DMS114 treated with DMSO at 0.1 percent for 48 hours (cell line): ENCODE results near the gene ELN.

Experiments
- DNase-seq: peaks from one replicate; lab custom pipeline; 2025; ENCODE audit not compliant: unreplicated experiment; lab: John Stamatoyannopoulos, UW

The ELN gene

GRCh38 chr7:74059681-74060588, 32.0 kb downstream of the ELN start:
- DNase-seq: no peak

GRCh38 chr7:74061840-74062539, 34.0 kb downstream of the ELN start:
- DNase-seq: no peak

- no peak for DNase-seq
Observed at GRCh38 chr7:74063223-74063641, 35.3 kb downstream of the ELN start.

GRCh38 chr7:74063646-74064045, 35.7 kb downstream of the ELN start:
- no peak for DNase-seq

GRCh38 chr7:74064696-74065095, 36.7 kb downstream of the ELN start:
- DNase-seq: no peak

DNA sequence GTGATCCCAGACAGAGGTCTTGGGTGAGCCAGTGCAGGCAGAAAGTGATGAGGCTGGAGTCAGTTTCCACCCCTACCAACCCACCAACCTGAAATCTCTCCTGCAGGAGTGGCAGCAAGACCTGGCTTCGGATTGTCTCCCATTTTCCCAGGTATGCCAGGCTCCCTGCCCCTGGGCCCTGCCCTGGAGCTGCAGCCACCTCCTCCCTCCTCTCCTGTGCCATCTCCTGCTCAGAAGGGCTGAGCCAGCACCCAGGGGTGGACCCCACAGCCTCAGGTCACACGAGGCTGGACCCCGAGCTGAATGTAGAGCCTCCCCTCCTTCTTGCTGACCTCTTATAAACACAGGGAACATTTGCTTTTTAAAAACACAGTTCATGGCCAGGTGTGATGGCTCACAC, 38.7 kb downstream of the ELN start:
- DNase-seq: no peak

- no peak for DNase-seq
Observed at GRCh38 chr7:74068378-74069085, 40.6 kb downstream of the ELN start.

- no peak for DNase-seq
Observed at GRCh38 chr7:74069086-74069541, 41.1 kb downstream of the ELN start.

DNA sequence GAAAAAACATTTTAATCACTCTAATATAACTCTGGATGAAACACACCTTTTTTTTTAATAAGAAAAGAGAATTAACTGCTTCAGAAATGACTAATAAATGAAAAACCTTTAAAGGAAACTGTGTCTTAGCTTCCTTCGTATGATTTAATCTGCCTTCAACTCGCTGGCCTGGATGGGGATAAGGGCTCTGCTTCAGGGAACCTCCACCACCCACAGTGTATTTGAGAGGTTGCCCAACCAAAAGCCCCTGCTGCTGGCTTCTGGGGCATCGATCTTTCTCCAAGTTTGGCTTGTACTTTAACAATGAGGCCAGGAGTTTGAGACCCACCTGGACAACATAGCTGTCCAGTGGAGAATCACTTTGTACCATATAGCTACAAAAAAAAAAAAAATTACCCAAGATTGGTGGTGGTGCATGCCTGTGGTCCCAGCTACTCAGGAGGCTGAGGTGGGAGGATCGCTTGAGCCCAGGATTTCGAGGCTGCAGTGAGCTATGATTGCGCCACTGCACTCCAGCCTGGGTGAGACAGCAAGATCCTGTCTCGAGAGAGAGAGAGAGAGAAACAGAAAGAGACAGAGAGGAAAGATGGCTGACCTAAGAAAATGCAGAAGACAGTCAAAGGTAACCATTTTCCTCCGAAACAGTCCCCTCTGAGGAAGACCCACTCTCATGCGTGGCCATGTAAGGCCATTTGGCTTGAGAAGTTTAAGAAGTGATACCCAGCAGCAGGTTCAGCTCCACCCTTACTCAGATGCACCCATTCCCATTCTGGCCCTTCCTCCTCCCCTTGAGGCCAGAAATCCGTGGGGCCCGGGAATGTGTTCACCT, 42.0 kb downstream of the ELN start:
- no peak for DNase-seq

DNA sequence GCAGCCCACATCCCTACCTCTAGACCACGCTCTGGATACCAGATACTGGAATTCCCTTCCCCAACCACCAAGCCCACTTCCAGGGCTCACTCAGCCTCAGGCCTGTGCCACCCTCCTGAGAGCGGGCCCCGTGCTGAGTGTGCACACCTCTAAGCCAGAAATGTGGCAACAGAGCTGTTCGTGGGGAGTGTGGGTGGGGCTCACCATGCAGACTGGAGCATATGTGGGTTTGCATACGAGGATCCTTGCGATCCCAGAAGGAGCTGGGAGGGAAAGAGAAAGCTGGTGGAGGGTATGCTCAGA, 42.6 kb downstream of the ELN start:
- DNase-seq: no peak

GRCh38 chr7:74071121-74071520, 43.1 kb downstream of the ELN start:
- no peak for DNase-seq

- DNase-seq: no peak
Observed at GRCh38 chr7:74074770-74075169, 46.8 kb downstream of the ELN start.

- no peak for DNase-seq
Observed at GRCh38 chr7:74078461-74078860, 50.5 kb downstream of the ELN start.

GRCh38 chr7:74082770-74083116, 54.8 kb downstream of the ELN start:
- no peak for DNase-seq

DNA sequence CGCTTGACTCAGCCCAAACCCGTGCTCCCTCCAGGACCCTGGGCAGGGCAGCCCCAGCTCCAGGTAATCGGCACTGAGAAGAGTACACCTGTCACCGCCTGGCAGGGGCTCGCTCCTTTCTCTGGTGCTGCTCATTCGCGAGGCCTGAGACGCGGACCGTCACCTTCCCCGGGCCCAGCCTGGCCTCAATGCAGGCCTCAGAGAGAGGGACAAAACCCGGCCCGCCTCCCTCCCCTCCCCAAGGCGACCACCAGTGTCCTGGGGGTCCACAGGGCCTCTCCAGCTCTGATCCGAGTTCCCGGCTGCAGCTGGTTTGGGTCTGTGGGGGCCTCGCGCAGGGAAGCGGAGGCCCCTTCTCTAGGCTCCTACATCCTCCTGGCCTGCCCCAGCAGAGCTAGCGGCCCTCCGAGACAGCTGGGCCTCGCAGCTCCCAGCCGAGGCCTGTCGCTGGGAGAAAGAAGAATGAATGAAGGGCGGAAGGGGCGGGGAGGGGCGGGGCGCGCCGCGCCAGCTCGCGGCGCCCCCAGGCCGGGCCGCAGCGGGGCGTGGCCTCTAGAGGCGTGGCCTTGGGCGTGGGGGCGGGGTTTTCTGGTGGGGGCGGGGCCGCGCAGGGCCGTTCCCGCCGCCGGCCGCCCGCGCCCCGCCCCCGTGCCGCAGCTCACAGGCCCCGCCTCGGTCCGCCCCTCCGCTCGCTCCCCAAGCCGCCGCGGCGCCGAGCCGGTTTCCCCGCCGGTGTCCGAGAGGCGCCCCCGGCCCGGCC, 55.3 kb downstream of the ELN start, which contains the start of gene LIMK1:
Gene LIMK1 (plus strand): TSS at position 688 of the 760 bp plus-strand sequence. CDS start 187 bp downstream, outside the sequence.
- DNase-seq: peak; percentile 53

- no peak for DNase-seq
Observed at GRCh38 chr7:74083928-74084721, 56.2 kb downstream of the ELN start.

DNA sequence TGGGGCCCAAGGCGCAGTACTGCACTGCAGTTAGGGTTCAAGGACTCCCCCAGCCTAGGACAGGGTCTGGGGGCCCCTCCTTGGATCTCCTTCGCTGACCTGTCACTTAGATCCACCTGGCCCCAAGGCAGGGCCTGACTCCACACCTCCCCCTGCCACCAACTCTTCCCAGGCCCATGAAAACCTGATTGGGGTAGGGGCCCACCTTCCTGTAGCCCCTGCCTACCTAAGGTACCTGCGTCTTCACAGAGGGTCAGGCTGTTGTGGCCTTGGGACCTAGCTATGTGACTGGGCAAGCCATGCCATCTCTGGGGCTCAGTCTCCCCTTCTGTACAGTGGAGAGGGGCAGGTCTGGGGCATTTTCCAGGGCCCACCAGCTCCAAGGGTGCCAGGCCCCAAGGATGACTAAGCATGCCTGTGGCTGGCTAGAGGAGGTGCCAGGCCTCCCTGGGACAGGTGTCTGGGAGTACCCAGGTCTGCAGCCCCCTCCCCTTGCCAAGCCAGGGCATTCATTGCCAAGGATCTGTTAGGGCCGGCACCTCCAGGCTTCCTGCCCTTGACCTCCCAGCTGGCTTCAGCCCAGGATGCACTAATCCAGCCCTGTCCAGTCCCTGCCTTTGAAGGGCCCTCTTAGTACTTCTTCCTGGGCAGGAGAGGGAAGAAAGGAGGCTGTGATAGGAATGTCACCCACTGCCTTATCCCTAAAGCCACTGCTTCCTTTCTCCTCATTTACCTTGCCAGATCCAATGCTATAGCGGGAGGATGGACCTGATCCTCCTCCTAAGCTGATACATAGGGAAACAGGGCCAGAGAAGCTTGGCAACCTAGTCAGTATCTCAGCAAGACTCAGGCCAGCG, 57.0 kb downstream of the ELN start:
- no peak for DNase-seq

- no peak for DNase-seq
Observed at GRCh38 chr7:74087791-74088453, 59.9 kb downstream of the ELN start.
